Measurements from ENCODE around the gene INTS11.

DNA sequence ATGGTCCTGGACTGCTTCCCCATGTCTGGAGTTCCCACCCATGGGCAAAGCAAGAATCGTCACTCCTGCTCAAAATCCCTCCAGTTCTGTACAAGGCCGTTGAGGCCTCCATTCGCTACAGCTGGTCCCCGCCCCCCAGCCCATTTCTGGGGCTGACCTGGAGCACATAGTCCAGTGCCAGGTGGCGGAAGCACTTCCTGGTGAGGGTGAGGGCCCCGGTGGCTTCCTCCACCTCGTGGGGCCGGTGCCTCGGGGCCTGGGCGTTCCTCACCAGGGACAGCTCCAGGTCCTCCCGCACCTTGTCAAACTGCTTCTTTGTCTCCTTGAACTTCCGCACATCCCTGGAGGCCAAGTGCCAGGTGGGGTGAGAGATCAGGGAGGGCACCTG, 24.1 kb downstream of the INTS11 start:
- no peak for TF ChIP-seq POLR2A (IDR thresholded peaks at IDR 0.05)
- TF ChIP-seq, protein P1, sequence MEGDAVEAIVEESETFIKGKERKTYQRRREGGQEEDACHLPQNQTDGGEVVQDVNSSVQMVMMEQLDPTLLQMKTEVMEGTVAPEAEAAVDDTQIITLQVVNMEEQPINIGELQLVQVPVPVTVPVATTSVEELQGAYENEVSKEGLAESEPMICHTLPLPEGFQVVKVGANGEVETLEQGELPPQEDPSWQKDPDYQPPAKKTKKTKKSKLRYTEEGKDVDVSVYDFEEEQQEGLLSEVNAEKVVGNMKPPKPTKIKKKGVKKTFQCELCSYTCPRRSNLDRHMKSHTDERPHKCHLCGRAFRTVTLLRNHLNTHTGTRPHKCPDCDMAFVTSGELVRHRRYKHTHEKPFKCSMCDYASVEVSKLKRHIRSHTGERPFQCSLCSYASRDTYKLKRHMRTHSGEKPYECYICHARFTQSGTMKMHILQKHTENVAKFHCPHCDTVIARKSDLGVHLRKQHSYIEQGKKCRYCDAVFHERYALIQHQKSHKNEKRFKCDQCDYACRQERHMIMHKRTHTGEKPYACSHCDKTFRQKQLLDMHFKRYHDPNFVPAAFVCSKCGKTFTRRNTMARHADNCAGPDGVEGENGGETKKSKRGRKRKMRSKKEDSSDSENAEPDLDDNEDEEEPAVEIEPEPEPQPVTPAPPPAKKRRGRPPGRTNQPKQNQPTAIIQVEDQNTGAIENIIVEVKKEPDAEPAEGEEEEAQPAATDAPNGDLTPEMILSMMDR (IDR thresholded peaks at IDR 0.05) = no peak
- TF ChIP-seq POLR2AphosphoS5 (IDR thresholded peaks at IDR 0.05) = no peak

Data from breast epithelium (tissue), 3 donors.